Testis (tissue), 3 donors: ENCODE measurements around the gene UBE2M. TPM values are rescaled to one million over a fixed set of nuclear protein-coding genes. Genes with fewer than 3 reads are reported as not detected.

Source experiments
- DNase-seq: peaks from one replicate; pipeline ENCODE4 v3.0.0-alpha.2; 2019
- H3K27ac ChIP-seq, 2 donors: fragments of 200-600 bp; sonication (generic); one replicate each; pipeline ENCODE4 v1.5.1; 2019
- H3K27me3 ChIP-seq: fragments of 200-600 bp; sonication (generic); one replicate; pipeline ENCODE4 v1.5.1; 2019
- H3K36me3 ChIP-seq: fragments of 200-600 bp; sonication (generic); one replicate; pipeline ENCODE4 v1.5.1; 2017; ENCODE audit warnings: low read depth; ENCODE audit errors: missing control alignments
- H3K4me1 ChIP-seq: fragments of 200-600 bp; sonication (generic); one replicate; pipeline ENCODE4 v1.5.1; 2019
- H3K4me3 ChIP-seq, 2 donors: fragments of 200-600 bp; sonication (generic); one replicate each; pipeline ENCODE4 v1.5.1; 2017 to 2019
- H3K9me3 ChIP-seq: fragments of 200-600 bp; sonication (generic); one replicate; pipeline ENCODE4 v1.5.1; 2017
- POLR2A ChIP-seq: fragments of 450-650 bp; IDR thresholded peaks from one replicate; pipeline ENCODE4 v1.6.1; 2017; ENCODE audit warnings: antibody characterized with exemption, mild to moderate bottlenecking, moderate library complexity
- WGBS, 2 donors: methylation state at CpG; one replicate each; pipeline ENCODE4 v1.1.5; 2018; 5-methylcytosine and 5-hydroxymethylcytosine counted together
- intact Hi-C: fragments of 100-400 bp; cut with DNase I; formaldehyde crosslinking; loops from one replicate; pipeline ENCODE4 v1.15.1; 2023; ENCODE audit warnings: low total_unique reads
- polyA plus RNA-seq: library from polyadenylated mRNA; stranded (reverse); fragments of 350-450 nt; fragmentation: Illumina TruSeq; extraction: RNeasy Lipid Tissue Mini Kit (QIAGEN cat#74804); gene quantifications from one replicate; pipeline ENCODE4 v1.2.3, GENCODE V29; 2014; ENCODE audit warnings: low read depth, low replicate concordance; ENCODE audit not compliant: insufficient read depth
- total RNA-seq, 2 donors: library from RNA; depleted of rRNA; stranded (reverse); fragments of >200 nt; gene quantifications; one replicate each; pipeline ENCODE4 v1.2.3, GENCODE V29; 2016
- TF ChIP-seq, protein P1 (sequence below), 3 experiments: fragments of 450-650 bp in 2 of 3; fragments of 200-600 bp in 1 of 3; sonication (generic) in 1 of 3; IDR thresholded peaks; one replicate each; pipeline ENCODE4 v1.5.1; 2016 to 2019; ENCODE audit warnings: antibody characterized with exemption in 3 of 3, mild to moderate bottlenecking in 2 of 3, moderate library complexity in 1 of 3

UBE2M gene
- total and polyA plus RNA-seq, 3 donors from 2014 or later, result 65.0 to 155 (median 65.2) TPM

DNA sequence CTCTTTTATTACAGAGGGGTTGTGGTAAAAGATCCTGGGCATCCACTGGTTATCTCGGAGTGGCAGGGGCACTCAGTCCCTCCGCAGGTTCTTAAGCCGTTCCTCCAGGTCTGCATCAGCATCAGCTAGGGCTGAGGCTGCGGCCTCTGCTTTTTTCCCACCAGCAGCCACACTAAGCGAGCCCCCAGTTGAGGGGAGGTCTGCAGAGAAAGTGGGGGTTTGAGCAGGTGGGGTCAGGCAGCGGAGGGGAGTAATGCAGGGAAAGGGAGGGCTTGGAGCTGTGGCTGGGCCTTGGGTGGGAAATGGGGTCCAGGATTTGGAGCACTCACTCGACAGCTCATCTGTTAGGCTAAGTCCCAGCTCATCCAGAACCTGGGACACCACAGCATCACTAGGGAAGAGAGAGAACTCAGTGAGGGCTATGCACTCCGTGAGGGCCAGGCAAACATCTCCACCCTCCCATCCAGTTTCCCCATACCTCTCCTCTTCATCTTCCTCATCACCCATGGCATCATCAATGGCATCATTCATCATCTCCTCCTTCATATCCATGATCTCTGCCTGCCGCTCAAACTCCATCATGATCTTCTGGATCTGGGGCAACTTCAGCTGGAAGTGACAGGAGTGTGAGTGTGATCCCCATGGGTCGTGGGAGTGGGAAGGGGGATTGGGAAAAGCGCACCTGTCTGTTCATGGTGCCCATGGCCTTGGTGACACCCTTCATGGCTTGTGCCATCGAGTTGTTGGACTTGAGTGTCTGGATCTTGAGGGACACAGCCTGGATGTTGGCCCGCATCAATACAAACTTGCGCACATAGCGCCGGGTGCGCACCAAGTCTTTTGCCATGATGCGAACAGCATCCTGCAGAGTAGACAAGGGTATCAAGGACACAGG lies 6.6 kb downstream of the UBE2M start:
- intact Hi-C loops, result no loop called here
- H3K4me3 ChIP-seq, result no peak overlapping the region
- 91 to 96% methylated on average over 18 of the region's 18 CpGs for WGBS, 2 donors
- no peak overlapping the region for H3K27ac ChIP-seq
- no peaks in the 10 kb centered on the region for H3K9me3 ChIP-seq
- peaks cover 26% of the 10 kb centered on the region for H3K4me1 ChIP-seq
- peaks cover 4% of the 10 kb centered on the region for H3K36me3 ChIP-seq
- TF ChIP-seq POLR2A, result no peak
- TF ChIP-seq, protein P1, sequence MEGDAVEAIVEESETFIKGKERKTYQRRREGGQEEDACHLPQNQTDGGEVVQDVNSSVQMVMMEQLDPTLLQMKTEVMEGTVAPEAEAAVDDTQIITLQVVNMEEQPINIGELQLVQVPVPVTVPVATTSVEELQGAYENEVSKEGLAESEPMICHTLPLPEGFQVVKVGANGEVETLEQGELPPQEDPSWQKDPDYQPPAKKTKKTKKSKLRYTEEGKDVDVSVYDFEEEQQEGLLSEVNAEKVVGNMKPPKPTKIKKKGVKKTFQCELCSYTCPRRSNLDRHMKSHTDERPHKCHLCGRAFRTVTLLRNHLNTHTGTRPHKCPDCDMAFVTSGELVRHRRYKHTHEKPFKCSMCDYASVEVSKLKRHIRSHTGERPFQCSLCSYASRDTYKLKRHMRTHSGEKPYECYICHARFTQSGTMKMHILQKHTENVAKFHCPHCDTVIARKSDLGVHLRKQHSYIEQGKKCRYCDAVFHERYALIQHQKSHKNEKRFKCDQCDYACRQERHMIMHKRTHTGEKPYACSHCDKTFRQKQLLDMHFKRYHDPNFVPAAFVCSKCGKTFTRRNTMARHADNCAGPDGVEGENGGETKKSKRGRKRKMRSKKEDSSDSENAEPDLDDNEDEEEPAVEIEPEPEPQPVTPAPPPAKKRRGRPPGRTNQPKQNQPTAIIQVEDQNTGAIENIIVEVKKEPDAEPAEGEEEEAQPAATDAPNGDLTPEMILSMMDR (IDR thresholded peaks at IDR 0.05), result no peak
- no peaks in the 10 kb centered on the region for H3K27me3 ChIP-seq
- no peak for DNase-seq

DNA sequence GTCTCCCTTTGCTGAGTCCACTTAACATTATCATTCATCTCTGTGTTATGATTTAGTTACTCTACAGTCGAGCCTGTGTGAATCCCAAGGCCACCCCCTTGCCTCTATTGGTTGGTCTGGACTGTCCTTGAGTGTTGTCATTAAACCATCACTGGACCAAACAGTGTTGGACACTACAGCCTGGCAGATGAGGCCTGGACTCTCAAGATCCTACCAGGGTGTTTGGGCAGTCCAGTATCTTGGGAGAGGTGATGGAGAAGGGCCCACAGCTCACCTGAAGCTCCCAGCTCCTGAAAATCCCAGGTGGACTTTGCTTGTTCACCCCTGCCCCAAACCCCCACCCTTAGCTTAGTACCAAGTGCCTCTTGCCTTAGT lies 7.3 kb downstream of the UBE2M start:
- intact Hi-C loops, result no loop called here
- H3K4me1 ChIP-seq, result peaks cover 28% of the 10 kb centered on the region
- H3K9me3 ChIP-seq, result no peaks in the 10 kb centered on the region
- H3K27ac ChIP-seq, result no peak overlapping the region
- TF ChIP-seq, protein P1 (IDR thresholded peaks at IDR 0.05), result no peak
- no peak for TF ChIP-seq POLR2A
- no peak overlapping the region for H3K4me3 ChIP-seq
- WGBS, 2 donors, result 12 to 45% methylated on average over 1 of the region's 1 CpG
- peaks cover 4% of the 10 kb centered on the region for H3K36me3 ChIP-seq
- H3K27me3 ChIP-seq, result no peaks in the 10 kb centered on the region
- no peak for DNase-seq

DNA sequence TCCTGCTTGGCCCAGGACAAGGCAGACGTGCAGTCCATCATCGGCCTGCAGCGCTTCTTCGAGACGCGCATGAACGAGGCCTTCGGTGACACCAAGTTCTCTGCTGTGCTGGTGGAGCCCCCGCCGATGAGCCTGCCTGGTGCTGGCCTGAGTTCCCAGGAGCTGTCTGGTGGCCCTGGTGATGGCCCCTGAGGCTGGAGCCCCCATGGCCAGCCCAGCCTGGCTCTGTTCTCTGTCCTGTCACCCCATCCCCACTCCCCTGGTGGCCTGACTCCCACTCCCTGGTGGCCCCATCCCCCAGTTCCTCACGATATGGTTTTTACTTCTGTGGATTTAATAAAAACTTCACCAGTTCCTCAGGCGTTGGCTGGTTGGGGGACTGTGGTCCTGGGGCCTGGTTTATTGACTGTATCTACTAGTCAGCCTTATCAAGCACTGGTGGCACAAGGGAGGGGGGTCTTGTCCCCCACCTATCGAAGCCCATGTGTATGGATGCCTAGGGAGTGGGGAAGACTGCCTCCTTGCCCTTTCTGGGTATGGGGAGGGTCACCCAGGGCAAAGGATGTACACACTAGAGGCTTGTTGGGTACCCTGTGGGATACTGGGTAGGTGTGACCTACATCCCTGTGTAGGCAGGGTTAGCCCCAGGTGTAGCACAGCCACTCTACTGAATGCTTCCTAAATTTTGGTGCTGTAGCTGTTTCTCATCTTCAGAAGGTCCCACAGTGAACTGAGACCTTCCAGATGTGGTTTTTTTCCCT lies 7.9 kb downstream of the UBE2M start:
- H3K27ac ChIP-seq, result no peak overlapping the region
- intact Hi-C loops, result no loop called here
- H3K36me3 ChIP-seq, result peaks cover 4% of the 10 kb centered on the region
- WGBS, 2 donors, result 84 to 86% methylated on average over 11 to 13 of the region's 13 CpGs
- no peaks in the 10 kb centered on the region for H3K9me3 ChIP-seq
- H3K27me3 ChIP-seq, result no peaks in the 10 kb centered on the region
- DNase-seq, result no peak
- H3K4me3 ChIP-seq, result no peak overlapping the region
- TF ChIP-seq, protein P1 (IDR thresholded peaks at IDR 0.05), result no peak
- no peak for TF ChIP-seq POLR2A
- peaks cover 28% of the 10 kb centered on the region for H3K4me1 ChIP-seq

DNA sequence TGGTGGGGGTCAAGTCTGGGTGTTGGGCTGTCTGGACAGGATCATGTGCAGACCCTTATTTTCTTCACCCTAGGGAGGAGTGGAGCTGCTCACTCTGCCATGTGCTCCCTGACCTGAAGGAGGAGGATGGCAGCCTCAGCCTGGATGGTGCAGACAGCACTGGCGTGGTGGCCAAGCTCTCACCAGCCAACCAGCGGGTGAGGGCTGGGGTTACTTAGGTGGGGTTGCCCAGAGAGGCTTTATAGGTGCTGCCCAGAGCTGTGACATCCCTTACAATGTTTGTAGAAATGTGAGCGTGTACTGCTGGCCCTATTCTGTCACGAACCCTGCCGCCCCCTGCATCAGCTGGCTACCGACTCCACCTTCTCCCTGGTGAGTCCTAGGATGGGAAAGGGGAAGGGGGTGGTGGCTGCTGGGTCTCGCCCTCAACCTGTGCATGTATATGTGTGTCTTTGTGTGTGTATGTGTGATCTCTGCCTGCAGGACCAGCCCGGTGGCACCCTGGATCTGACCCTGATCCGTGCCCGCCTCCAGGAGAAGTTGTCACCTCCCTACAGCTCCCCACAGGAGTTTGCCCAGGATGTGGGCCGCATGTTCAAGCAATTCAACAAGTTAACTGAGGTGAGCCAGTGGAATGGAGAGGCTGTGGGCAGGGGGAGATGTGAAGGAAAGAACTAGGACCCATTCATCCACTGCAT lies 8.6 kb downstream of the UBE2M start:
- no peak overlapping the region for H3K4me3 ChIP-seq
- H3K4me1 ChIP-seq, result peaks cover 27% of the 10 kb centered on the region
- H3K27ac ChIP-seq, result no peak overlapping the region
- no peak for DNase-seq
- H3K36me3 ChIP-seq, result peaks cover 4% of the 10 kb centered on the region
- WGBS, 2 donors, result 86% methylated on average over 11 of the region's 11 CpGs; no CpG with 5 or more reads in 1 of the 2 donors
- intact Hi-C loops, result no loop called here
- H3K9me3 ChIP-seq, result no peaks in the 10 kb centered on the region
- no peaks in the 10 kb centered on the region for H3K27me3 ChIP-seq
- TF ChIP-seq, protein P1 (IDR thresholded peaks at IDR 0.05), result no peak
- no peak for TF ChIP-seq POLR2A
